Loucy (cell line): ENCODE measurements around the gene CGA.

Experiments used
- H2AFZ ChIP-seq: fragments of 200-600 bp; sonication (generic); 2 replicates; pipeline ENCODE4 v1.6.0; 2016; ENCODE audit warnings: antibody characterized with exemption, mild to moderate bottlenecking, low read length, moderate library complexity
- H3F3A ChIP-seq: fragments of 200-600 bp; 2 replicates; pipeline ENCODE4 v1.6.0; 2016; ENCODE audit warnings: antibody characterized with exemption, low read depth, mild to moderate bottlenecking
- H3K27me3 ChIP-seq: fragments of 200-600 bp; sonication (generic); 2 replicates; pipeline ENCODE4 v1.6.1; 2014; ENCODE audit warnings: low read length, mild to moderate bottlenecking; ENCODE audit not compliant: insufficient read depth, poor library complexity, severe bottlenecking
- H3K36me3 ChIP-seq: fragments of 200-600 bp; sonication (generic); 2 replicates; pipeline ENCODE4 v1.6.1; 2016; ENCODE audit warnings: low read length; ENCODE audit not compliant: insufficient read depth
- H3K4me1 ChIP-seq: fragments of 200-600 bp; sonication (generic); 2 replicates; pipeline ENCODE4 v1.5.1; 2014; ENCODE audit warnings: low read length, mild to moderate bottlenecking; ENCODE audit not compliant: insufficient read depth, poor library complexity, severe bottlenecking
- H3K4me2 ChIP-seq: fragments of 200-600 bp; sonication (generic); 2 replicates; pipeline ENCODE4 v1.6.0; 2014; ENCODE audit warnings: antibody characterized with exemption, low read length, low read depth, mild to moderate bottlenecking; ENCODE audit not compliant: poor library complexity, severe bottlenecking
- H3K4me3 ChIP-seq: fragments of 200-600 bp; sonication (generic); 2 replicates; pipeline ENCODE4 v1.5.1; 2014; ENCODE audit warnings: low read length, mild to moderate bottlenecking, mixed read lengths; ENCODE audit not compliant: poor library complexity, severe bottlenecking
- H3K79me2 ChIP-seq: fragments of 200-600 bp; sonication (generic); 2 replicates; pipeline ENCODE4 v1.6.1; 2014; ENCODE audit warnings: low read length; ENCODE audit not compliant: insufficient read depth
- H3K9ac ChIP-seq: fragments of 200-600 bp; sonication (generic); 2 replicates; pipeline ENCODE4 v1.6.0; 2014; ENCODE audit warnings: mild to moderate bottlenecking, low read depth, low read length, moderate library complexity; ENCODE audit not compliant: poor library complexity, severe bottlenecking
- H3K9me2 ChIP-seq: fragments of 200-600 bp; sonication (generic); replicated peaks from 2 replicates; pipeline ENCODE4 v1.6.1; 2016; ENCODE audit warnings: low read depth, low read length, mixed read lengths
- H3K9me3 ChIP-seq: fragments of 200-600 bp; sonication (generic); 2 replicates; pipeline ENCODE4 v1.6.1; 2014; ENCODE audit warnings: mild to moderate bottlenecking, antibody characterized with exemption, low read length, low read depth; ENCODE audit not compliant: insufficient read depth
- H4K20me1 ChIP-seq: fragments of 200-600 bp; sonication (generic); 2 replicates; pipeline ENCODE4 v1.6.0; 2014; ENCODE audit warnings: antibody characterized with exemption, low read length, mild to moderate bottlenecking; ENCODE audit not compliant: insufficient read depth, poor library complexity, severe bottlenecking
- CTCF ChIP-seq: fragments of 200-600 bp; sonication (generic); conservative IDR thresholded peaks from 2 replicates; pipeline ENCODE4 v1.5.1; 2014; ENCODE audit warnings: mild to moderate bottlenecking, antibody characterized with exemption, low read length
- EZH2phosphoT487 ChIP-seq: fragments of 200-600 bp; IDR thresholded peaks from 2 replicates; pipeline ENCODE4 v1.6.1; 2018; ENCODE audit warnings: antibody characterized with exemption, mild to moderate bottlenecking, moderate library complexity, borderline replicate concordance

CGA gene

GRCh38 chr6:87074101-87074621 lies 20.7 kb downstream of the CGA start:
- no peak overlapping the region for H3K4me3 ChIP-seq
- H3K79me2 ChIP-seq = no peaks in the 10 kb centered on the region
- H3K27me3 ChIP-seq = no peaks in the 10 kb centered on the region
- no peaks in the 10 kb centered on the region for H3F3A ChIP-seq
- TF ChIP-seq CTCF = no peak
- no peak for TF ChIP-seq EZH2phosphoT487
- no peaks in the 10 kb centered on the region for H3K9me3 ChIP-seq
- no peaks in the 10 kb centered on the region for H4K20me1 ChIP-seq
- no peaks in the 10 kb centered on the region for H3K36me3 ChIP-seq
- H3K9me2 ChIP-seq = no peaks in the 10 kb centered on the region
- no peak overlapping the region for H2AFZ ChIP-seq
- no peak overlapping the region for H3K9ac ChIP-seq
- no peaks in the 10 kb centered on the region for H3K4me1 ChIP-seq
- no peak overlapping the region for H3K4me2 ChIP-seq

- no peaks in the 10 kb centered on the region for H3K9me2 ChIP-seq
- peaks cover 3% of the 10 kb centered on the region for H3K4me1 ChIP-seq
- H3K4me2 ChIP-seq = no peak overlapping the region
- H3K79me2 ChIP-seq = no peaks in the 10 kb centered on the region
- no peaks in the 10 kb centered on the region for H4K20me1 ChIP-seq
- no peak overlapping the region for H3K9ac ChIP-seq
- no peak overlapping the region for H3K4me3 ChIP-seq
- H2AFZ ChIP-seq = no peak overlapping the region
- TF ChIP-seq CTCF (no peak), EZH2phosphoT487 (no peak)
- H3K27me3 ChIP-seq = no peaks in the 10 kb centered on the region
- H3K9me3 ChIP-seq = no peaks in the 10 kb centered on the region
- H3F3A ChIP-seq = no peaks in the 10 kb centered on the region
- H3K36me3 ChIP-seq = no peaks in the 10 kb centered on the region
Observed at GRCh38 chr6:87071683-87072082, 23.2 kb downstream of the CGA start.

GRCh38 chr6:87070741-87071140 lies 24.2 kb downstream of the CGA start:
- Histone ChIP-seq H3K36me3 (no peaks in the 10 kb centered on the region), H2AFZ (no peak overlapping the region), H3F3A (no peaks in the 10 kb centered on the region), H3K9me2 (no peaks in the 10 kb centered on the region), H3K9ac (no peak overlapping the region), H3K4me1 (peaks cover 4% of the 10 kb centered on the region), H3K27me3 (no peaks in the 10 kb centered on the region), H3K9me3 (no peaks in the 10 kb centered on the region), H3K4me2 (no peak overlapping the region), H3K79me2 (no peaks in the 10 kb centered on the region), H4K20me1 (no peaks in the 10 kb centered on the region), H3K4me3 (no peak overlapping the region)
- TF ChIP-seq EZH2phosphoT487 = no peak
- no peak for TF ChIP-seq CTCF
